NCI-H187 treated with DMSO at 0.1 percent for 48 hours (cell line): ENCODE measurements around the gene GFAP.

Source experiments
- DNase-seq: peaks from one replicate; lab custom pipeline; 2025; lab: John Stamatoyannopoulos, UW

GFAP gene

DNA sequence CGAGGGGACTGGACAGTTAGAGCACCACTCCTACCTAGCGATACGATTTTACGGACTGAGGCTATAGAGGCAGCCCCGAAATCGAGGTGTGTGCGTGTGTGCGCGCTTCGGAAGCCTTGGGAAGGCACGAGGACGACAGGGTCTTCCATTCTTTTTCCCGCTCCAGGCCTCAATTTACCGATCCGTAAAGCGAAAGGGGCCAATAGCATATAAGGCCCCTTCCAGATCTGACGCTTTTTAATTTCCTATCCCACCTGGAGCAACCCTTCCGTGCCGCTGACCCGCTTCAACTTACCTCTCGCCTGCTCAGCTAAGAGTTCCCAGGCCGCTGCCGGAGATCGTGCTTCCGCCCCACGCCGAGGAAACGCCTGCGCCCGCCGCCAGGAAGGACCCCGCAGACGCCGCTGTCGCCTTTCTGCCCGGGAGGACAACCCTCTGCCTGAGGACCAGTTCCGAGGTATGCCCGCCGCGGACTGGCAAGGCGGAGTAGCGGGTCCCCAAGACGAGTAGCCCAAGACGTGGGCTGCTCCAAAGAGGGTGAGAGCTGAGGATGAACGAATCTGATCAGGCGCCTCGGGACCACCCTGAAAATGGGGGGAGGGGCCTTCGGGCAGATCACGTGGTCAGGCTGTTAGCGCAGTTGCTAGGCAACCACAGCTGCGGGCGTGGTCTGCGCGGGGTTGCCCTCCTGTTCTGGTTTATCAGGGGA, 16.1 kb downstream of the GFAP start, which contains the start of gene EFTUD2:
TSS of gene EFTUD2 (minus strand) at position 372 of the 709 bp plus-strand sequence. CDS start 4,924 bp downstream, outside the sequence.
- DNase-seq, result peak; percentile 33

DNA sequence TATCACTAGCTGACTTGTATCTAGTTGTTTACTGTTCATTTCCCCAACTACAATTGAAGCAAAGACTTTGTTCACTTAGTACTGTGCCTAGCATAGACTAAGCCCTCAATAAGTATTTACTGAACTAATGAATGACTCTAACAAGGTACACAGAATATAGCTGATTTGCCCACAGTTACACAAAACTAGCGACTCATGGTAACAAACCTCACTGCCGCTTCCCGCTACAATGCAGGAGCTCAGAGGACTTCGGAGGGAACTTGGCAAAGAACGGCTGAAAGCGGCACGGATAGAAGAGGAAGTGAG, 16.6 kb downstream of the GFAP start:
- DNase-seq, result no peak

DNA sequence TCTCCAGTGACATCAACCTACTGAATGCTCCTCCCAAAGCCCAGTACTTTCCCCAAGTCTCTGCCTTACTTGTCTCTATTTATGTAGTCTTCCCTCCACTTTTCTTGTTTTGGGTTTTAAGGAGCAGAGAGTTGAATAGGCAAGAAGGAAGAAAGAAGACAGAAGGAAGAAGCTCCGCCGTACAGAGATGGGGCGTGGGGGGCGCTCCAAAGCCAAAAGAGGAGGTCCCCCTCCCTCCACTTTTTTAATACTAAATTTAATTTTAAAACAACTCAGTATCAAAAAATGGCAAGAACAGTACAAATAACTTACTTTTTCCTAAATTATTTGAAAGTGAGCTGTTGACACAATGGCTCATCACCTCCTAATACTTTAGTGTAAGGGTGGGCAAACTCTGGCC, 20.7 kb downstream of the GFAP start:
- DNase-seq, result no peak

DNA sequence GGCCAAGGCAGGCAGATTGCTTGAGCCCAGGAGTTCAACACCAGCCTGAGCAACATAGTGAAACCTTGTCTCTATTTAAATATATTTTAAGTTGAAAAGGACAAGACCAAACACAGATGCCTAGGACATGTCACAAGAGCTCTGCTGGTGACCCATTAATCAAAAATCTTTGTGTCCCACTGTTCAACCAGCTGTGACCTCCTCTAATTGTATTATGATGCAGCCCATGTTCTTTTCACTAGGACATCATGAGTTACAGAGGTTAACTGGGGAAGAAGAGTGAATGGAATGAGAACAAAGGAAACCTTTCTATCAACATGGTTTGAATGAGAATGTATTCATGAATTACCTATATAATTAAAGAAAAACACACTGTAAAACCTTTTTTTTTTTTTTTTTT, 23.1 kb downstream of the GFAP start:
- DNase-seq, result no peak

DNA sequence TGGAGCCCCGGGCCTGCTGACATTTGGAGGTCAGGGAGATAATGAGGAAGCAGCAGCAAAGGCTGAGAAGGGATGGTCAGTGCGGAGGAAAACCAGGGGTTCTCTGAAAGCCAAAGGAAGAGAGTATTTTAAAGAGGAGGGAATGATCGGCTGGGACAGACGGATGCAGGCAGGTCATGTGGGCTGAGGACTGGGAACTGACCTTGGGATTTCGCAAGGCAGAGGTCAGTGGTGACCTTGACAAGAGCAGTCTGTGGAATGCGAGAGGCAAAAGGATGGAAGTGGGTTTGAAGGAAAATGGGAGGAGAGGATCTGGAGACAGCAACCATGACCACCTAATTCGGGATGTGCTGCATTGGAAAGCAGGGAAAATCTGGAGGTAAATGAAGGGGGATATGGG, 26.3 kb downstream of the GFAP start:
- no peak for DNase-seq

DNA sequence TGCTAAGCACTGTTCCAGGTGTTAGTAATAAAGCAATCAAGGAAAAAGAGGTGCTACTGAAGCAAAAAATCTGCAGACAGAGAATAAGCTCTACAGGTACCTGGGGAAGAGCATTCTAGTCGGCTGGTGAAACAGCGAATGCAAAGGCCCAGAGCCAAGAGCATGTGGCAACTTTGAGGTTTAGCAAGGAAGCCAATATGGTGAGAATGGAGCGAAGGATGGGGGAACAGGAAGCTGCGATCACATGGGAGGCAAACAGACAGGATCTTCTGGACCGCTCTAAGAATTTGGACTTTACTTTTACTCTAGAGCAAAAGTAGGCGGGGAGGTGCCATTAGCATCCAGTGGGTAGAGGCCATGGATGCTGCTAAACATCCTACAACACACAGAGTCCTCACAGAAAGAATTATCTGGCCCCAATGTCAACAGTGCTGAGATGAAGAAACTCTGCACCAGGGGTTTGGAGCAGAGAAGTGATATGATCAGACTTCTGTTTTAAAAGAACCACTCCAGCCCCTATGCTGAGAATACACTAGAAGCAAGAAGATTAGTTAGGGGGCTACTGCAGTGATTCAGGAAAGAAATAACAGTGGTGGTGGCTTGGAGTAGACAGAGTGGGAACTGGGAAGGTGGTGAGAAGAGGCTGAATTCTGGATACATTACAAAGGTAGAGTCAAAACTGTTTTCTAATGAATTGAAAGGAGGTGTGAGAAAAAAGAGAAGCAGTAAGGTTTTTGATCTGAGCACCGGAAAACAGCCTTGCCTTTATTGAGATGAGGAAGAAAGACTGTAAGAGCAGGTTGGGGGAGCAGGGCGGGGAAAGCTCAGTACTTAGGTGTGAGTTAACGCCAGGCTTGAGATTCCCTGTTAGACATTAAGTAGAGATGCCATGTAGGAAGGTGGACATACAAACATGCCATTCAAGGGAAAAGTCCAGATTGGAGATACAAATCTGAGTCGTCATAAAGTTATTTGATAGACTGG, 27.0 kb downstream of the GFAP start:
- no peak for DNase-seq

DNA sequence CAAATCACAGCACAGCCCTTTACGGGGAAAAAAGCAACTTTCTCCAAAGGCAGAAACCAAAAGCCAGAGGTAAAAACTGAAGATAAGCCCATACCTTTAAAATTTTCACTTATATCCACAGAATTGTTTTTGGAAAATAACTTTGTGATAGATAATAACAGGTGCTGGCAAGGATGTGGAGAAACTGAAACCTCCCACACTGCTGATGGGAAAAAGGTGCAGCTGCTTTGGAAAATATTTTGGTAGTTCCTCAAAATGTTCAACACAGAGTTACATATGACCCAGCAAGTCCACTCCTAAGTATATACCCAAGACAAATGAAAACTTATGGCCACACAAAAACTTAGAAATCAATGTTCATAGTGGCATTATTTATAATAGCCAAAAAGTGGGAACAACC, 28.3 kb downstream of the GFAP start:
- no peak for DNase-seq

DNA sequence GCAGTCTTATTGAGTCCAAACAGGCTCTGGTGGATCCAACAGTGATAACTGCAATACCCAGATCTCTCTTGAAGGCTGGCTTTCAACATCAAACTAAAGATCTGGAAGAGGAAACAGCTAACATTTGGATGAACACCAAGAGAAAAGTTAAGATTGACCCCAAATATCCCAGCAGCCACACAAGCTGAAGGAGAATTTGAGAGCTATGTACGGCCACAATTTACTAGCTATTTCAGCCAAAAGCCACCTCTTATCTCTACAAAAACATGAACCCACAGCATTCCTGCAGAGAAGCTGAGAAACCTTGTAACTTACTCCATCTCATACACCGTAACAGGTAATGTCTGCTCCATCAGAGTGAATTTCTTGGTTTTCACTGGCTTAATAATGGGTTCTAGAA, 30.4 kb downstream of the GFAP start:
- DNase-seq, result no peak

DNA sequence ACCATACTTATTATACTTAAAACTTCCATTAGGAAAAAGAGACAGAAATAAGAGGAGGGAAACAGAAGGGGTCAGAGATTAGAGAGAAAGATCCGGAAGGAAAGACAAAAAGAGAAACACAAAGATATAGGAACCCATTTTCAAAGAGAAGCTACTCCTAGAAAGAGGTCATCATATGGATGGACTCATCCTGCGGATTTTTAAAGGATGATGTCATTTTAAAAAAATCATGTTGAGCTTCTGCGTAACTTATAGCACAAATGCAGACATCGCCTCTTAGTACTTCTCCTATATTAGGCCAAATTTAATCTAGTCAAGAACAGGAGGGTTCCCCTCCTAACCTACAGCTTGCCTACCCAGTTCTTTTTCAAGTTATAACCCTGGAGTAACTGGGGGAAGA, 34.2 kb downstream of the GFAP start:
- DNase-seq, result no peak

DNA sequence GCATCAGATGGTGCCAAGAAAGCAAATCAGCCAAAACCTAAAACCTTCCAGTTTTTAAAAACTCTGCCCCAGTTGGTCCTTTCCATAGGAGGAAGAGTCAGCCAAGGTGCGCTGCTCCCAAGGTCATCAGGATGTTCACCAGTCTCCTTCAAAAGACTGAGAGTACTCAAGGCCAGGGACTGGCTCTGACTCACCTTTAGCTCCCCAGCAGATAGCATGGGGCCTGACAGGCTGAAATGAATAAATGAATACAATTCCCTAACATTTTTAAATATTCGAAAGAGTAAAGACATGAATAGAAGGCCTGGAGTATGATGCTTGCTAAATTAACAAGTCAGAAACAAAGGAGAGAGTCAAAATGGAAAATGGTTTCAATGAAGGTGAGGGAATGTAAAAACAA, 35.2 kb downstream of the GFAP start:
- no peak for DNase-seq

DNA sequence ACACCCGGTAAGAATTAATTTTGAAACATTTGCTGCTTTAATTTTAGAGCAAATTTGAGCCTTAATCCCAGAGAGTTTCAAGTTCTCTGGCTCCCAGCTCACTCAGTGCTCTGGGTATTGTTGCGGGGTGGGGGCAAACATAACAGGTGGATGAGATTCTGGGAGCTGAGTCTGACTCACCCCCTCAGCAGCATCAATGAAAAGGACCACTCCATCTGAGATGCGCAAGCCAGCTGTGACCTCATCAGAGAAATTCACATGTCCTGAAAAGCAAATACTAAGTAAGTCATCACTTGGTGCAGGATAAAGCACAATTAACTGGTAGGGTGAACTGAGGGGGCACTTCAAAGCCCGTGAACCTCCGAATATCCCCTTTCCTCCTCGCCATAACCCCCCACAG, 35.9 kb downstream of the GFAP start:
- no peak for DNase-seq

DNA sequence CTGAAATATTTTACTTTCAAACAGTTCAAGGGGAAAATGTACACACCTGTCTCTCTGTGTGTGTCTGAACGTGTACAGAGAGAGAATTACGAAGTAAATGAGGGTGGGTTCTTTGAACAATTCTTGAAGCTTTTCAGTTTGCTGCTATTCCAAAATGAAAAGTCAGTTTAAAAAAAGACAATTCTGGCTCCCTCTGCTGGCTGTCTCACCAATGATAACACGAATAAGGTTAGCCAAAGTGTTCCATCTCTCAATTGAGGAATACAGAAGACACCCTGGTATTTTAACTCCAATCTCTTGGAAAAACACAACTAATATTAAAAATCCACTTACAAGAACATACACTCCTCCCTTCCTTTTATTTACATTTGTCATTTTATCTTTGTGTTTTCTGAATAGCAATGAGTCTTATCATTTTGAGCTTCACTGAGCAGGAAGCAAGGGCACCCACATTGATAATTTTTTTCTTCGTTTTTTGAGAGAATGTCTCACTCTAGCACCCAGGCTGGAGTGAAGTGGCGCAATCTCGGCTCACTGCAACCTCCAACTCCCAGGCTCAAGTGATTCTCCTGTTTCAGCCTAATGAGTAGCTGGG, 36.6 kb downstream of the GFAP start:
- no peak for DNase-seq

DNA sequence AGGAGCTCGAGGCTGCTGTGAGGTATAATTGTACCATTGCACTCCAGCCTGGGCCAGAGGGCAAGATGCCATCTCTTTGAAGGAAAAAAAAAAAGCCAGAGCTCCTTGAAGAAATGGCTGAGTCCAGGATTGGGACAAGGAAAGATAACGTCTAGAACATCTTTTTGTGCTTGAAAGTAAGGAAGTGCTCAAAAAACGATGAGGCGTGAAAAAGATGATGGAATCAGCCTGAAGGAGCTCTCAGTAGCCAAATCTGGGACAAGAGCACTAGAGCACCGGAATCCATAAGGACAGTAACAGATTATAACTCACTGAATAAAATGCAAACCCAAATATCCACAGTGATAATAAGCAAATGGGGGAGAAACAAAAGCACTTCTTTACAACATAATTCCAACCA, 38.2 kb downstream of the GFAP start:
- no peak for DNase-seq

DNA sequence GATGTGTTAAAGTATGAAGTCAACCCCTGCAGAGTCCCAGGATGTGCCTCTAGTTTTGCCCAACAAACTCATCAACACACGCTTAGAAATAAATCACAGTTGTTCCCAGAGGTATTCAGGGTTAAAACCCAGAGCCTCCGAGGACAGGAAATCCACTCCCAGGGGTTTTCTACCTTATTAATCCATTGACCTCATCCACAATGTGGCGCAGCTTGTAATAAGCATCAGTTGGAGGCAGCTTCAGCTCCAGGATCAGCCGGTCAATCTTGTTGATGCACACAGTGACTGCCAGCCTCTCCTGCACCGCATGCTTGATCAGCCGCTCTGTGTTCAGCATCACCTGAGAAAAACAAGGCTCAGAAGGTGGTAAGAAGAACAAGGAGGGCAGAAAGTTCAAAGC, 39.5 kb downstream of the GFAP start:
- DNase-seq, result no peak

DNA sequence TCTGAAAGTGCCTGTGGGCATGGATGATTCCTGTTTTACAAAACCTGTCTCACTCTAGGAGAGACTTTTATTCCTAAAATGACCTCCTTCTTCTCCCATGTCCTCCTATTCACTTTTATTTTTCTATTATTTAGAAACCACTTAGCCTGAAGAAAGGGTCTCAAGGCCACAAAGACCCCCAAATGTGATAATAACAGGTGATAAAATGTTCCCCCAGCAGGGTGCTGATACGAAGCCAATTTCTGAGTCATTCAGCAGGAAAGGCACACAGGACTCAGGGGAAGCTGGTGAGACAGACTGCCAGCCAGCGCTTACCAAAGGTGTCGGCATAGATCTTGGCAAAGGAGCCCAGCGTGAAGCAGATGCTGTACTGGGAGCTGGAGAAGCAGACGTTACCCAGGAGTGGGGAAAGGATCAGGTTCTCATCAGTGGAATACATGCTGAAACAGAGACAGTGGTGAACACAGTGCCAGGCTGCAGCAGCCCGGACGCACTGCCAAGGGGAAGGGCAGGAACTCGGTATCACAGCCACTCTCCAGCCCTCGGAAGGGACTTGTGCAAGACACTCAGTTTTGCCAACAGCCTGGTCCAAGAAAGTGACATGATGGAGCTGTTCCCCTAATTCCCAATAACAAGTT, 43.0 kb downstream of the GFAP start:
- DNase-seq, result no peak

DNA sequence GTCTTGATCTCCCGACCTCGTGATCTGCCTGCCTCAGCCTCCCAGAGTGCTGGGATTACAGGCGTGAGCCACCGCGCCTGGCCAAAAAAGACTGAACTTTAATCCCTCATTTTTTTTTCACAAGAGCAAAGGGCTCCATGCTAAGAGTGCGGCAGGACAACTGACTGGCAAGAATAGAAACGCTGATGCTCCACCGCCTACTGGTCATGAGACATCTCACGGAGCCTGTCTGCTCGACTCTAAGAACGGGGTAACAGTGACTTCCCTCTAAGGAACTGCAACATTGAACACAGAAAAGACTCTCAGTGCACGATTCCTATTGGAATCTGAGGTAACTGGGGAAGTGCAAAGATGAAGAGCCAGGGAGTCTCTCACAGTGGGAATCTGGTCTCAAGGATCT, 43.7 kb downstream of the GFAP start:
- DNase-seq, result no peak

DNA sequence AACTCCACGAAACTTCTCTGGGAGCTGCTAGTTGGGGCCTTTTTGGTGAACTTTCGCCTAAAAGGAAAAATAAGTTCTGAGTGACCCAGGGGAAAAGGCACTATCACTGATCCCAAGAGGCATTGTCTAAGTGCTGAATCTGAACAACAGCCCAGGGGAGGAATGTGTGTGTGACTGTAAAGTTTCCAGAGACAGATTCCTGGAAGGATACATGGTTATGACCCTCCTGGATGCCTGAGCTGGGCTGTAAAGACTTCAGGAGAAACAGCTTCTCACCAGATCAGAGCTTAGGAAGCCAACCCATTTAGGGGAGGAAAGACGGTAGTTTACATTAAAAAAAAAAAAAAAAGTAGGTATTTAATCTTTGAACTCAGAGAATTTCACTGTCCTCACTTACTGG, 47.5 kb downstream of the GFAP start:
- DNase-seq, result no peak

DNA sequence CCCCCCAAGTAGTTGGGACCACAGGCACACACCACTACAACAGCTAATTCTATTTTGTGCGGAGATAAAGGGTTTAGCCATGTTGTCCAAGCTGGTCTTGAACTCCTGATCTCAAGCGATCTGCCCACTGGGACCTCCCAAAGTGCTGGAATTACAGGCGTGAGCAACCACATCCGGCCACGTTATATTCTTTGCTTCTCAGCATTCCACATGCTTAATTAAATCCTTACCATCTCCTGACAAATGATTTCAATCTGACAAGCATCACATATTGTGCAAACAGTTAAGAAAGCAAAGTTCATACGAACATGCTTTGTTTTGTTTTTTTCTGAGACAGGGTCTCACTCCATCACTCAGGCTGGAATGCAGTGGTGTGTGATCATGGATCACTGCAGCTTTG, 49.4 kb downstream of the GFAP start:
- no peak for DNase-seq

DNA sequence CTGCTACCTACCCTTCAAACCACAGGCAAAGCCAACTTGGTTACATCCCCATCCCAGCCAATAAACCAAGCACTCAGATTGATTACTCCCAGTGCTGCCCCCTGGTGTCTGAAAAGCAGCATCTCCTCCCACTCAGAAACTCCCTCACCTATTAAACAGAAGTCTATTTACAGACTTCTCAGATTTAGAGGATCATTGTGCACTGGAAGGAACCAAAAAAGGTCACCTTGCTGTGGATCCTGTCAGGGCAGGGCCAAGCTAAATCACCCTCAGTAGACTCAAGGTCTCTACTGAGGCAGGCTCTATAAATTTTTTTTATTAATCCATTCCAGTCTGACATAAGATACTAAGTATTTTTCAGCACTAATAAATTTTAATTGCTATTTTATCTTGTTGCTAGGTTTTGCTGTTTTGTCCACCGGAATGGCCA, 50.1 kb downstream of the GFAP start:
- DNase-seq, result peak; percentile 2

DNA sequence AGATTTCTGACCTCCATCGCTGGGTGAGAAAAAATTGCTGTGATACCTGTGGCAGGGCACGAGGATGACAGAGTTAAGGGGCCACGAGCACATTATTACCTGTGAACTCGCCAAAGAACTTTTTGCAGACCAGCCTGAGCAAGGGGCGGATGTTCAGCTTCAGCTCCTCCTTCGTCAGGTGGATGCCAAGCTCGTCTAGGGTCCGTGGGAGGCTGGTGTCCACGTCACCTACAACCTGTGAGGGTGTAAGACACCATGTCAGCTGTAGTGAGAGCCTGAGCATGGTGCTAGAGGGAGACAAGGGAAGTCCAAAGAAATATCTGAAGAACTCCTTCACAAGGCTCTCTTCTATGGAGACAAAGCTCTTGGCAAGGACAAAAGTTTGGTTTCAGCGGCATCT, 50.5 kb downstream of the GFAP start:
- no peak for DNase-seq

DNA sequence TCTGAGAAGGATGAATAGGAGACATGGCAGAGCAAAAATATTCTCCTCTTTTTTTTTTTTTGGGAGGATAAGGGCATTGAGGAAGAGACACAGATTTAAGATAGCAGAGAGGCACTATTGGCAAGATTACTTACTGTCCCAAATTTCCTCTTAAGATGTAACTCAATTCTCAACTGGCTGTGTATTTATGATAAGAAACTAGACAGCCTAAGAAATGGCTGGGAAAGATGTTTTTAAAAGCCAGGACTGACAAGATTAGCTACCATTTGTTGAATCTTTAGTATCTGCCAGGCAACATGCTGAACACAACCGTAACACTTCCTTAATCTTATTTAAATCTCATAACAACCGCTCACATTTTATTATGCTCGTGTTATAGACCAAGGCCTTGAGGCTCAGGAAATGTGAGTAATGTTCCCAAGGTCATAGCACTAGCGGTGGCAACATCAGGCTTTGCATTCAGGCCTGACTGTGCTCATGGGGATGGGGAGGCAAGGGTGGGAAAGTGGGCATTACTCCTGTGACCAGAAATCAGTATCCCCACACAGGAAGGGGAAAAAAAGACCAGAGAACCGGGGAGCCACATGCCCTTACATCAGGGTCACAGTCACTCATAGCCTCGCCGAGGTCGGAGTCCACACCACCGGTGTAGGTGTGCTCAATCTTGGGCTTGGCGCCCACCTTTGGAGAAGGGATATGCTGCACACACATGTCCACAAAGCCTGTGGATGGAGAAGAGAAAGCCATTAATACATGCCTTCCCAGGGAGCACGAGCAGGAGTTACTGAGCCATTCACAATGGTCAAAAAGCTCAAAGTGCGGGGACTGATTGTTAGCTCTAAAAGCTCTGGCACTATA, 52.0 kb downstream of the GFAP start:
- DNase-seq, result no peak
